Natural killer cell treated with Interleukin-12 subunit alpha and Interleukin-12 subunit beta and Interleukin-15 and Interleukin-18, amount 100 ng/mL, for 72 hours (primary cell): ENCODE measurements around the gene RELL2. TPM values are rescaled to one million over a fixed set of nuclear protein-coding genes. Genes with fewer than 3 reads are reported as not detected.
A peak's percentile ranks its signal among the peaks of the same experiment; 100 is the strongest.

Experiments
- ATAC-seq, 2 donors: fragments of 150-1000 bp; cut with Tn5 transposase in 1 of 2; sonication (Bioruptor Pico), chemical (Tn5 transposase) in 1 of 2; 2 replicates each; pipeline ENCODE4 v1.10.0; 2021
- DNase-seq: peaks from one replicate; pipeline ENCODE4 v3.0.0; 2022; ENCODE audit warnings: low spot score
- H3K27ac Mint-ChIP-seq, 2 donors: 1 replicate in 1 of 2; 2 replicates in 1 of 2; pipeline ENCODE4 v1.8.0; 2022; ENCODE audit warnings: mixed read lengths in 2 of 2, mild to moderate bottlenecking in 1 of 2, moderate library complexity in 1 of 2
- H3K27me3 Mint-ChIP-seq, 2 donors: 1 replicate in 1 of 2; 2 replicates in 1 of 2; pipeline ENCODE4 v1.8.0; 2022; ENCODE audit warnings: mixed read lengths in 2 of 2
- H3K36me3 Mint-ChIP-seq: one replicate; pipeline ENCODE4 v1.8.0; 2022; ENCODE audit warnings: mixed read lengths
- H3K4me1 Mint-ChIP-seq, 2 donors: 1 replicate in 1 of 2; 2 replicates in 1 of 2; pipeline ENCODE4 v1.8.0; 2022; ENCODE audit warnings: low read depth in 2 of 2, mixed read lengths in 2 of 2, mild to moderate bottlenecking in 1 of 2
- H3K4me3 Mint-ChIP-seq: one replicate; pipeline ENCODE4 v1.8.0; 2022; ENCODE audit warnings: mixed read lengths
- H3K9me3 Mint-ChIP-seq: 2 replicates; pipeline ENCODE4 v1.8.0; 2022; ENCODE audit warnings: mixed read lengths
- total RNA-seq, 2 donors: library from RNA; stranded (reverse); gene quantifications; one replicate each; pipeline ENCODE4 v1.2.3, GENCODE V29; 2022

The RELL2 gene
- total RNA-seq, 2 donors from 2014 or later = 8.1 to 39.3 TPM

GRCh38 chr5:141647851-141648250 is 11.1 kb downstream of the RELL2 start:
- peaks cover 22 to 35% of the 10 kb centered on the region in 2 donors for H3K4me1 Mint-ChIP-seq
- peaks cover 6% of the 10 kb centered on the region for H3K36me3 Mint-ChIP-seq
- H3K27me3 Mint-ChIP-seq = no peaks in the 10 kb centered on the region
- no peak for ATAC-seq
- no peak overlapping the region for H3K4me3 Mint-ChIP-seq
- H3K27ac Mint-ChIP-seq = no peak overlapping the region
- H3K9me3 Mint-ChIP-seq = no peaks in the 10 kb centered on the region
- no peak for DNase-seq

DNA sequence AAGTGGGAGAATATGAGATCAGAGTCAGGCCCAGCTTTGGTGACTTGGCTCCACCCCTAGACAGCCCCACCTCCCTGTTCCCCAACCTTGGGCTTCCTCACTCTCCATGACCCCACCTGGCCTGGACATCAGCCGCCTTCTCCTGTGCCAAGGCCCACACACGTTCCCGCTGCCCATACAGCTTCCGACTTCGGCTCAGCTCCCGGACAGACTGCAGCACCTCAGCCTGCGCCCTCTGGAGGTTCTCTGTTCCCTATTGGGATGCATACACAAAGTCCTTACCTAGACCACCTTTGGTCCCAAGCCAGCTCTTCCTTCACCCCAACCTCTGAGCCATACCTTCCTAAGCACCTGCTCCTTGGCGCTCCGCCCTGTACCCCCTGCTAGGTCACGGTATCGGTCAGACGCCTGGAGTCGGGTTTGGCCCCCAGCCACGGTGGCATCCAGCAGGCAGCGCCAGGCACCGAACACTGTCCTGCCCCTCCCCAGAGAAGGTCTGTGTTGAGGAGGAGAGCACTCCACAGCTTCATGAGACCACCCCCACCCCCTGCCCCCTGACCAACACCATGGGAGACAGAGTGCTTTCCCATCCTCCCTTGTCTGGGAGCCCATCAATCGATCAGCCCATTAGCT is 12.4 kb downstream of the RELL2 start:
- H3K36me3 Mint-ChIP-seq = peaks cover 6% of the 10 kb centered on the region
- no peak for ATAC-seq
- DNase-seq = no peak
- H3K27ac Mint-ChIP-seq = peak overlapping the region in 1 of 2 donors; percentile 14
- H3K9me3 Mint-ChIP-seq = no peaks in the 10 kb centered on the region
- H3K4me1 Mint-ChIP-seq = peaks cover 26 to 35% of the 10 kb centered on the region in 2 donors
- H3K4me3 Mint-ChIP-seq = no peak overlapping the region
- H3K27me3 Mint-ChIP-seq = no peaks in the 10 kb centered on the region

DNA sequence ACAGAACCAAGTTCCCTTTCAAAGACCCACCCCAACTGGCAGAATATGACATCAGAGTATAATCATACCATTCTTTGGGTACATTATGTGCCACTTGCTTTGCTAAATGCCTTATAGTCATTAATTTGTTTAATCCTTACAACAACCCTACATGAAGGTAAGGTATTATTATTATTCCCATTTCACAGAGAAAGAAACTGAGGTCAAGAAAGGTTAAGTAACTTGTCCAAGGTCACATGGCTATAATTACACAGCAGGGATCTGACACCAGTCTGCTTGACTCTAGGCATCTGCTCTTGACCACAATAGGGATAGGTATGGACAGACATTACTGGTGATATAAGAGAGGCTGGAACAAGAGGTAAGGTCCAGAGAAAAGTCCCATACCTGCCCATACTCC is 13.2 kb downstream of the RELL2 start:
- Mint-ChIP-seq H3K9me3 (no peaks in the 10 kb centered on the region), H3K36me3 (peaks cover 6% of the 10 kb centered on the region), H3K4me1 (peaks cover 26 to 33% of the 10 kb centered on the region in 2 donors), H3K27ac (peak overlapping the region; percentile 84 to 95), H3K27me3 (no peaks in the 10 kb centered on the region), H3K4me3 (peak overlapping the region; percentile 91)
- no peak for ATAC-seq
- DNase-seq = no peak

DNA sequence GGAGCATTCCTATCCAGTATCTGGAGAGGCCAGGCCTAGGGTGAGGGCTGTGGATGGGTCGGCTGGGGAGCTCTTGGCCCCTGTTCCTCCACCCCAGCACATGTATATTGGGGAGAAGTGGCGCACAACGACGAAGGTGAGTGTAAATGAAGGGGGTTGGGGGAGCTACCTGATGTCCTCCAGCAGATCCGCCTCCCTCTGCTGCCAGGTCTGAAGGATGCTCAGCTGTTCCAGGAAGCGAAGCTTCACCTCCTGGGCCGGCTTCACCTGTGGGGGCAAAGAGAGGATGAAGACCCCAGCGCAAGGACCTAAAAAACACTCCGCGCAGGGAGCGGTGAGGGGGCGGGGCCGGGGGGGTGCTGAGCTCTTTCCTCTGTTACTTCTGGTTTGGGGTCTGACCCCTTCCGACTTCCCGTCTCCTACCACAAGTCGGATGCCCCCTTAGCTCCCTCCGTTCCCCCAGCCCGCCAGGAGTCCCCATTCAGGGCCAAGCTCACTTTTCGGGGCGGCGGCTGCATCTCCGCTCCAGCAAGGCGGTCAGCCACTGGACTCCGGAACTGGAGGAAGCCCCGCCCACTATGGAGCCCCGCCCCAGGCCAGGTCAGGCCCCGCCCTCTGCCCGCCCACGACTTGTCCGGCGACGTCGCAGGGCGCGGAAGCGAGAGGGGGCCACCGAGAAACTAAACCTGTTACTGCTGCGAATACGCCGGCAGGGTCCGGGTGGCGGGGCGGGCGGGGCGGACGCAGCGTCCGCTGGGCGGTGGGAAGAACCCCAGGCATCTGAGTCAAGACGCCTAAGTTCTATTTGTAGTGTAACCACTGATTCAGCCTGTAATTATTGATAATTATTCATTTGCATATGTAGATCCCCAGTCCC is 14.3 kb downstream of the RELL2 start, which contains the start of gene FCHSD1:
FCHSD1 (minus strand) TSS at position 568 of the 877 bp plus-strand sequence; CDS start at position 518, 50 bp downstream.
- Mint-ChIP-seq H3K4me1 (peaks cover 32 to 36% of the 10 kb centered on the region in 2 donors), H3K4me3 (peak within 1 kb of the TSS; percentile 91), H3K27ac (peak within 1 kb of the TSS; percentile 84 to 95), H3K36me3 (peaks cover 6% of the 10 kb centered on the region), H3K27me3 (no peaks in the 10 kb centered on the region), H3K9me3 (no peaks in the 10 kb centered on the region)
- ATAC-seq (peak; percentile 97 to 99), DNase-seq (peak; percentile 87)

DNA sequence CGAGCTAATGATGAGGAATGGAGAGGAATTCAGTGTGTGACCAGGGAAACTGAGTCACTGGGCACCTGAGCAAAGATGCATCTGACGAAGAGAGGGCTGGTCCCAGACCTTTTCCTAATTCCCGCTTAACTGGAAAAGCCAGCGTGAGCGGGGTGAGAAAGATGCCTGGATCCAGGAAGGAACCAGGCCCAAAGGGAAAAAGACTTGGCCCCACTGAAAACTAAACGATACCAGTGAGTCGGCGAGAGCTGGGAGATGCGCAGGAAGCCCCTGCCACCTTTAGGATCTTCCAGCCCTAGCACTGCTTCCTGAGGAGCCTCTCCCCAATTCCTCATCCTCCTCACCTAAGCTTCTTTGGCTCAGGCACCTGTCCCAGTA is 14.9 kb downstream of the RELL2 start:
- Mint-ChIP-seq H3K27me3 (no peaks in the 10 kb centered on the region), H3K4me3 (peak overlapping the region; percentile 91), H3K27ac (peak overlapping the region; percentile 84 to 95), H3K36me3 (peaks cover 3% of the 10 kb centered on the region), H3K9me3 (no peaks in the 10 kb centered on the region), H3K4me1 (peaks cover 34 to 36% of the 10 kb centered on the region in 2 donors)
- ATAC-seq = no peak
- DNase-seq = no peak

- H3K9me3 Mint-ChIP-seq = no peaks in the 10 kb centered on the region
- H3K4me1 Mint-ChIP-seq = peaks cover 36 to 42% of the 10 kb centered on the region in 2 donors
- peaks cover 14% of the 10 kb centered on the region for H3K36me3 Mint-ChIP-seq
- H3K27me3 Mint-ChIP-seq = no peaks in the 10 kb centered on the region
- H3K27ac Mint-ChIP-seq = no peak overlapping the region
- DNase-seq = no peak
- no peak overlapping the region for H3K4me3 Mint-ChIP-seq
- no peak for ATAC-seq
Observed at GRCh38 chr5:141654298-141654697, 17.5 kb downstream of the RELL2 start.

- Mint-ChIP-seq H3K4me1 (peaks cover 31 to 38% of the 10 kb centered on the region in 2 donors), H3K4me3 (no peak overlapping the region), H3K27me3 (no peaks in the 10 kb centered on the region), H3K9me3 (no peaks in the 10 kb centered on the region), H3K27ac (no peak overlapping the region), H3K36me3 (peaks cover 14% of the 10 kb centered on the region)
- no peak for DNase-seq
- ATAC-seq = no peak
Observed at GRCh38 chr5:141655020-141655419, 18.2 kb downstream of the RELL2 start.

DNA sequence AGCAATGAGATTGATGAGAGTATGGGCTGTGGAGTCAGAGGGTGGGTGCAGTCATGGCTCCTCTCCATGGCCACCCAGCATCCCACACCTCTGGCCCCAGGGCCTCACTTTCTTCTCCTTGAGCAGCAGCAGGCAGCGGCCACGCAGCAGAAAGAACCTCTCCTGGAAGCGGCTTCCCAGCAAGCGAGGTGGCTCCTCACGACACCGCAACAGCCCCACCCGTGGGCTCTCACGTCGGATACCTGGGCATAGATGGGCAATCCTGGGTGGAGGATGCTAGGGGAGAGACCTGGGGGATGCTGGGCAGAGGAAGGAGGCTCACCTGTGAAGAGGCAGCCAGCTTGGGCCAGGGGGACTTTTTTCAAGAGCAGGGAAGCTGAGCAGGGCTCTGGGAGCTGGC is 19.6 kb downstream of the RELL2 start:
- Mint-ChIP-seq H3K9me3 (no peaks in the 10 kb centered on the region), H3K4me1 (peaks cover 22 to 32% of the 10 kb centered on the region in 2 donors), H3K27me3 (no peaks in the 10 kb centered on the region), H3K36me3 (peaks cover 14% of the 10 kb centered on the region), H3K4me3 (no peak overlapping the region), H3K27ac (no peak overlapping the region)
- ATAC-seq = no peak
- peak; percentile 50 for DNase-seq

DNA sequence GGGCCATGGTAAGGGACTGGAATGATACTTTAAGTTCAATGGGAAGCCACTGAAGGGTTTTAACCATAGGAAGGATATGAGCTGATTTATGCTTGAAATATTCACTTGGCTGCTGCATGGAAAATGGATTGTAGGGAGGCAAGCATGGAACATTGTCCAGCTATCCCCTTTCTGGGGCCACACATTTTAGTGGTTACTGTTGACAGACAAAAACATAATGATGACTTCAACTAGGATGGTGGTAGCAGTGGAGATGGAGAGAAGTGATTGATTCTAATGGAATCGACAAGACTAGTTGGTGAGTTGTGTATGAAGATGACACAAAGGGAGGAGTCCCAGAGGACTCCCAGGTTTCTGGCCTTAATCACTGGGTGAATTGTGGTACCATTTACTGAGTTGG is 20.6 kb downstream of the RELL2 start:
- peaks cover 17 to 25% of the 10 kb centered on the region in 2 donors for H3K4me1 Mint-ChIP-seq
- H3K36me3 Mint-ChIP-seq = peaks cover 14% of the 10 kb centered on the region
- H3K27ac Mint-ChIP-seq = no peak overlapping the region
- peak; percentile 46 for DNase-seq
- no peaks in the 10 kb centered on the region for H3K27me3 Mint-ChIP-seq
- ATAC-seq = no peak
- no peak overlapping the region for H3K4me3 Mint-ChIP-seq
- no peaks in the 10 kb centered on the region for H3K9me3 Mint-ChIP-seq

- no peak overlapping the region for H3K27ac Mint-ChIP-seq
- H3K27me3 Mint-ChIP-seq = no peaks in the 10 kb centered on the region
- H3K4me3 Mint-ChIP-seq = no peak overlapping the region
- peaks cover 13 to 19% of the 10 kb centered on the region in 2 donors for H3K4me1 Mint-ChIP-seq
- ATAC-seq (peak; percentile 73 to 84), DNase-seq (peak; percentile 54)
- H3K36me3 Mint-ChIP-seq = peaks cover 14% of the 10 kb centered on the region
- H3K9me3 Mint-ChIP-seq = no peaks in the 10 kb centered on the region
Observed at GRCh38 chr5:141657937-141658545, 21.2 kb downstream of the RELL2 start.

GRCh38 chr5:141662028-141662427 is 25.2 kb downstream of the RELL2 start:
- no peak for ATAC-seq
- Mint-ChIP-seq H3K27ac (no peak overlapping the region), H3K4me1 (peaks cover 11 to 13% of the 10 kb centered on the region in 2 donors), H3K4me3 (no peak overlapping the region), H3K9me3 (no peaks in the 10 kb centered on the region), H3K36me3 (peaks cover 10% of the 10 kb centered on the region), H3K27me3 (no peaks in the 10 kb centered on the region)
- DNase-seq = peak; percentile 46

GRCh38 chr5:141663506-141663905 is 26.7 kb downstream of the RELL2 start:
- Mint-ChIP-seq H3K36me3 (no peaks in the 10 kb centered on the region), H3K27me3 (no peaks in the 10 kb centered on the region), H3K9me3 (no peaks in the 10 kb centered on the region), H3K4me3 (no peak overlapping the region), H3K4me1 (peaks cover 4 to 6% of the 10 kb centered on the region in 2 donors), H3K27ac (no peak overlapping the region)
- DNase-seq (no peak), ATAC-seq (no peak)

- H3K4me1 Mint-ChIP-seq = peaks cover 3 to 4% of the 10 kb centered on the region in 2 donors
- H3K36me3 Mint-ChIP-seq = no peaks in the 10 kb centered on the region
- H3K27me3 Mint-ChIP-seq = no peaks in the 10 kb centered on the region
- ATAC-seq (peak; percentile 85 to 86), DNase-seq (peak; percentile 68)
- no peak overlapping the region for H3K27ac Mint-ChIP-seq
- H3K9me3 Mint-ChIP-seq = no peaks in the 10 kb centered on the region
- no peak overlapping the region for H3K4me3 Mint-ChIP-seq
Observed at GRCh38 chr5:141664733-141665461, 28.1 kb downstream of the RELL2 start.
